Measurements from ENCODE around the gene PDE4D.

DNA sequence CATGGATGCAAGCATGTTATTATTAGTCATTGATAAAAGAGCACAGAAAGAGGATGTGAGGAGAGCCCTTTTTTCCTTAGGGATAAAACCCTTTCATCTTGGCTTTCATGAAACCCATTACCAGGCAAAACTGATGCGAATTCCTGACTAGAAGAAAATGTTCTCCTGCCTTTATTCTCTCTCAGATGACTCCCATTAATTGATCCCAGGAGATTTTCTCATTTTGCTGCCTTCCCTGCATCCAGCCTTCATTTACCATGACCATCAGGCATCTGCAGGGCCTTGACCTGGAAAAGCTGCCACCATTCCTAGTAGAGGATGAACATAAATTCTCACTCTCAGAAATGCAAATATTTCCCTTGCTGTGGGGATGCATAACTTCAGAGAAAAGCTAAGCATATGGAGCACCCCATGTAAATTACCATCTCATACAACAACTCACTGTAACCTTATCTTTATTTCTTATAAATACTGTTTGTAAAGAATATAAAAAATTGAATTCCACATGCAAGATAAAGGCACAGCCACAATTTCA, 176.5 kb downstream of the PDE4D start:
- TF ChIP-seq, protein P1, sequence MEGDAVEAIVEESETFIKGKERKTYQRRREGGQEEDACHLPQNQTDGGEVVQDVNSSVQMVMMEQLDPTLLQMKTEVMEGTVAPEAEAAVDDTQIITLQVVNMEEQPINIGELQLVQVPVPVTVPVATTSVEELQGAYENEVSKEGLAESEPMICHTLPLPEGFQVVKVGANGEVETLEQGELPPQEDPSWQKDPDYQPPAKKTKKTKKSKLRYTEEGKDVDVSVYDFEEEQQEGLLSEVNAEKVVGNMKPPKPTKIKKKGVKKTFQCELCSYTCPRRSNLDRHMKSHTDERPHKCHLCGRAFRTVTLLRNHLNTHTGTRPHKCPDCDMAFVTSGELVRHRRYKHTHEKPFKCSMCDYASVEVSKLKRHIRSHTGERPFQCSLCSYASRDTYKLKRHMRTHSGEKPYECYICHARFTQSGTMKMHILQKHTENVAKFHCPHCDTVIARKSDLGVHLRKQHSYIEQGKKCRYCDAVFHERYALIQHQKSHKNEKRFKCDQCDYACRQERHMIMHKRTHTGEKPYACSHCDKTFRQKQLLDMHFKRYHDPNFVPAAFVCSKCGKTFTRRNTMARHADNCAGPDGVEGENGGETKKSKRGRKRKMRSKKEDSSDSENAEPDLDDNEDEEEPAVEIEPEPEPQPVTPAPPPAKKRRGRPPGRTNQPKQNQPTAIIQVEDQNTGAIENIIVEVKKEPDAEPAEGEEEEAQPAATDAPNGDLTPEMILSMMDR (optimal IDR thresholded peaks at IDR 0.05 in 1 of 3, IDR thresholded peaks at IDR 0.05 in 1 of 3, conservative IDR thresholded peaks at IDR 0.05 in 1 of 3; ENCODE audit: extremely low read depth in 1 of 3, insufficient read depth in 2 of 3, low read length in 3 of 3), result no peak
- TF ChIP-seq EZH2 (IDR thresholded peaks at IDR 0.05; ENCODE audit: low read length), result no peak
